Tibial nerve (tissue), 4 donors: ENCODE measurements around the gene PGAP6.

ENCODE experiments used
- EP300 ChIP-seq, 2 donors: sonication (generic); formaldehyde crosslinking; IDR thresholded peaks; one replicate each; pipeline ENCODE4 v1.6.1; 2017; ENCODE audit warnings: antibody characterized with exemption in 2 of 2, mild to moderate bottlenecking in 1 of 2
- POLR2A ChIP-seq, 2 donors: fragments of 450-650 bp; IDR thresholded peaks; one replicate each; pipeline ENCODE4 v1.6.1; 2017; ENCODE audit warnings: antibody characterized with exemption in 2 of 2, mild to moderate bottlenecking in 2 of 2, moderate library complexity in 2 of 2
- TF ChIP-seq, protein P1 (sequence below), 5 experiments: fragments of 200-600 bp in 3 of 5; fragments of 450-650 bp in 2 of 5; sonication (generic) in 3 of 5; IDR thresholded peaks; one replicate each; pipeline ENCODE4 v1.5.1; 2016 to 2019; ENCODE audit warnings: antibody characterized with exemption in 5 of 5, mild to moderate bottlenecking in 3 of 5, moderate library complexity in 2 of 5

DNA sequence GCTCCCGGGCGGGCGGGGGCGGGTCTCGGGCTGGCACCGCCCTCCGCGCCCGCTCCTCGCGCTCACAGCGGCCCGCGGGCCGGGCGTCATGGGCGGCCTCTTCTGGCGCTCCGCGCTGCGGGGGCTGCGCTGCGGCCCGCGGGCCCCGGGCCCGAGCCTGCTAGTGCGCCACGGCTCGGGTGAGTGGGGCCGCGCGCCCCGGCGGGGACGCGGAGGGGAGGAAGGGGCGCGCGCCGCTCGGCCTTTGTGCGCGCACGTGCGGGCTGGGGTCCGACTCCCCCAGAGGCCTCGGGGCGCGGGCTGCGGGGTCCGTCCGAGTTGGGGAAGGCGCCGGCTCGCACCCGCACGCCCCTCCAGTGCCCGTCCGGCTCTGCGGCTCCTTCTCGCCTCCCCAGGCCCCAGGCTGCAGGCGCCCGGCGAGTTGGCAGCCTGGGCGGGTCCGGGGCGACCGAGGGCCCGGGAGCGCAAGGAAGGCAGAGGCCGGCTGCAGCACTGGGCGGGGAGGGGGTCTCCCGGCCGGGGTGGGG, 15.4 kb upstream of the PGAP6 start, which contains the start of gene NME4:
- TF ChIP-seq EP300 (IDR thresholded peaks at IDR 0.05) (no peak), POLR2A (IDR thresholded peaks at IDR 0.05) (no peak)
- TF ChIP-seq, protein P1, sequence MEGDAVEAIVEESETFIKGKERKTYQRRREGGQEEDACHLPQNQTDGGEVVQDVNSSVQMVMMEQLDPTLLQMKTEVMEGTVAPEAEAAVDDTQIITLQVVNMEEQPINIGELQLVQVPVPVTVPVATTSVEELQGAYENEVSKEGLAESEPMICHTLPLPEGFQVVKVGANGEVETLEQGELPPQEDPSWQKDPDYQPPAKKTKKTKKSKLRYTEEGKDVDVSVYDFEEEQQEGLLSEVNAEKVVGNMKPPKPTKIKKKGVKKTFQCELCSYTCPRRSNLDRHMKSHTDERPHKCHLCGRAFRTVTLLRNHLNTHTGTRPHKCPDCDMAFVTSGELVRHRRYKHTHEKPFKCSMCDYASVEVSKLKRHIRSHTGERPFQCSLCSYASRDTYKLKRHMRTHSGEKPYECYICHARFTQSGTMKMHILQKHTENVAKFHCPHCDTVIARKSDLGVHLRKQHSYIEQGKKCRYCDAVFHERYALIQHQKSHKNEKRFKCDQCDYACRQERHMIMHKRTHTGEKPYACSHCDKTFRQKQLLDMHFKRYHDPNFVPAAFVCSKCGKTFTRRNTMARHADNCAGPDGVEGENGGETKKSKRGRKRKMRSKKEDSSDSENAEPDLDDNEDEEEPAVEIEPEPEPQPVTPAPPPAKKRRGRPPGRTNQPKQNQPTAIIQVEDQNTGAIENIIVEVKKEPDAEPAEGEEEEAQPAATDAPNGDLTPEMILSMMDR (IDR thresholded peaks at IDR 0.05) = no peak
